Kidney epithelial cell (primary cell): ENCODE measurements around the gene PEF1. TPM values are rescaled to one million over a fixed set of nuclear protein-coding genes. Genes with fewer than 3 reads are reported as not detected.

Source experiments
- DNase-seq: peaks from one replicate; pipeline ENCODE4 v3.0.0-alpha.2; 2010; ENCODE audit warnings: low read depth
- H3K27me3 ChIP-seq: 2 replicates; pipeline ENCODE4 v1.6.0; 2011; ENCODE audit warnings: low read length; ENCODE audit not compliant: control insufficient read depth, insufficient read depth
- H3K36me3 ChIP-seq: 2 replicates; pipeline ENCODE4 v1.5.1; 2011; ENCODE audit warnings: low read length; ENCODE audit not compliant: control insufficient read depth, insufficient read depth
- H3K4me3 ChIP-seq: 2 replicates; pipeline ENCODE4 v1.5.1; 2011; ENCODE audit warnings: low read depth, mild to moderate bottlenecking, control low read depth, low read length
- total RNA-seq: library from RNA; depleted of rRNA; stranded (reverse); fragments of >200 nt; gene quantifications from 2 replicates; pipeline ENCODE4 v1.2.3, GENCODE V29; 2015
- TF ChIP-seq, protein P1 (sequence below): IDR thresholded peaks from 2 replicates; pipeline ENCODE4 v1.5.1; 2011; ENCODE audit warnings: mild to moderate bottlenecking, moderate library complexity, low read length, control low read depth, inconsistent platforms; ENCODE audit not compliant: insufficient read depth, poor library complexity, severe bottlenecking

Gene PEF1
- total RNA-seq, 1 donor from 2014 or later, result 86.8 TPM

DNA sequence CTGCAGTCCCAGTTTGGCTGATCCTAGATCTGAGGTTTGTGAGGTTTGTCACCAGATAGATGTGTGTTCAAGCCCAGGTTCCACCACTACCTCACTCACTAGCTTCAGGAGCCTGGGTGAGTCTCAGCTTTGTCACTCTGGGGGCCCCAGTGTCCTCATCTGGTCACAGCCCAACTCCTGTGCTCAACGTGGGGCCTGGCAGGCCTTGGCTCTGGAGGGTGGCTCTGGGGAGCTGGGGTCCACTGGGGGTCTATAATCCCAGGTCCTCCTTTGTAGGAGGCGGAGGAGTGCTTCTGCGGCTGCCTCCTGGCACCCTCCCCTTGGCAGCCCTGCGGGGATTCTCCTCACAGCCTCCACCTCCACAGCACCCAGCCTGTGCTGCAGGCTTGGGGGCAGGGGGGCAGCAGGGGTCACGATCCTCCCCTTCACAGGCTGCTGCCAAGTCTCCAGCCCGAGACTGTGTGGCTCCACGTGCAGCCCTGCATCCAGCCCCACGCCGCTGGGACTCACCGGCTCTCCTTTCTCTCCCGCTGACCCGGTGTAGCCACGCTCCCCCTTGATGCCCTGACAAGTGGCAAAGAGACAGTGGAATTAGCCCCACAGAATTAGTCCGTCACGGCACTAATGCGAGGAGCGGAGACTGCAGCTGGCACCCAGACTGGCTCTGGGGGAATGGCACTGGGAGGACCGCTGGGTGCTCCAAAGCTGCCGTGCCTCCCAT, 22.5 kb upstream of the PEF1 start:
- no peak overlapping the region for H3K4me3 ChIP-seq
- H3K36me3 ChIP-seq, result no peaks in the 10 kb centered on the region
- peaks cover 3% of the 10 kb centered on the region for H3K27me3 ChIP-seq
- TF ChIP-seq, protein P1, sequence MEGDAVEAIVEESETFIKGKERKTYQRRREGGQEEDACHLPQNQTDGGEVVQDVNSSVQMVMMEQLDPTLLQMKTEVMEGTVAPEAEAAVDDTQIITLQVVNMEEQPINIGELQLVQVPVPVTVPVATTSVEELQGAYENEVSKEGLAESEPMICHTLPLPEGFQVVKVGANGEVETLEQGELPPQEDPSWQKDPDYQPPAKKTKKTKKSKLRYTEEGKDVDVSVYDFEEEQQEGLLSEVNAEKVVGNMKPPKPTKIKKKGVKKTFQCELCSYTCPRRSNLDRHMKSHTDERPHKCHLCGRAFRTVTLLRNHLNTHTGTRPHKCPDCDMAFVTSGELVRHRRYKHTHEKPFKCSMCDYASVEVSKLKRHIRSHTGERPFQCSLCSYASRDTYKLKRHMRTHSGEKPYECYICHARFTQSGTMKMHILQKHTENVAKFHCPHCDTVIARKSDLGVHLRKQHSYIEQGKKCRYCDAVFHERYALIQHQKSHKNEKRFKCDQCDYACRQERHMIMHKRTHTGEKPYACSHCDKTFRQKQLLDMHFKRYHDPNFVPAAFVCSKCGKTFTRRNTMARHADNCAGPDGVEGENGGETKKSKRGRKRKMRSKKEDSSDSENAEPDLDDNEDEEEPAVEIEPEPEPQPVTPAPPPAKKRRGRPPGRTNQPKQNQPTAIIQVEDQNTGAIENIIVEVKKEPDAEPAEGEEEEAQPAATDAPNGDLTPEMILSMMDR, result no peak
- DNase-seq, result no peak

DNA sequence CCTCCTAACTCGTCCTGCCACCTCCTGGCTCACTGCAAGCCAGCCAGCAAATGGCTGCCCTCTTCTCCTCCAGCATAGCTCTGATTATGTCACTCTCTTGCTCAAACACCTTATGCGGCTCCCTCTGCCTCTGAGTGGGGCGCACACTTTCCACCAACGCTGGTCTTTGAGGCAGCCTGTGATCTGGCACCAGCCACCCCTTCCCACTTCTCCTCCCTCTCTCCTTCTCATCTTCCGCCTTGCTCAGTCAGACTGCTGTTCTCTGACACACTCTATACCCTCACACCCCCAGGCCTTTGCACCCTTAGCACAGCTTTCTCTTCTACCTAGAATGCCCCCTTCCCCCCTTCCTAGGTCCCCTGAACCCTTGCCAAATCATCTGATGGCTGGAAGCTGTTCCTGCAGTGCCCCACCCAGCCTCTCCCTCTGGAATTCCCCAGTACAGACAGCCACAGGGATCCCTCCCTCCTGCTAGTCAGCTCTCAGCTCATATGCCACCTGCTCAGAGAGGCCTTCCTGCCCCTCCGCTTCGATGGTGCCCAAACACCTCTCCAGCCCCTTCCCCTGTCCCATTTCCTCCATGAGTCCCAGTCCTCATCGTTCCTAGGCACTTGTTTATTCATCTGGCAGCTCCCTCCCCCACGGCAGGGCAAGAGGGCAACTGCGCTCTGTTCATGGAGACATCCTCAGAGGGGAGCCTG, 21.7 kb upstream of the PEF1 start:
- Histone ChIP-seq H3K27me3 (peaks cover 4% of the 10 kb centered on the region), H3K4me3 (no peak overlapping the region), H3K36me3 (no peaks in the 10 kb centered on the region)
- TF ChIP-seq, protein P1, result no peak
- peak; percentile 31 for DNase-seq

DNA sequence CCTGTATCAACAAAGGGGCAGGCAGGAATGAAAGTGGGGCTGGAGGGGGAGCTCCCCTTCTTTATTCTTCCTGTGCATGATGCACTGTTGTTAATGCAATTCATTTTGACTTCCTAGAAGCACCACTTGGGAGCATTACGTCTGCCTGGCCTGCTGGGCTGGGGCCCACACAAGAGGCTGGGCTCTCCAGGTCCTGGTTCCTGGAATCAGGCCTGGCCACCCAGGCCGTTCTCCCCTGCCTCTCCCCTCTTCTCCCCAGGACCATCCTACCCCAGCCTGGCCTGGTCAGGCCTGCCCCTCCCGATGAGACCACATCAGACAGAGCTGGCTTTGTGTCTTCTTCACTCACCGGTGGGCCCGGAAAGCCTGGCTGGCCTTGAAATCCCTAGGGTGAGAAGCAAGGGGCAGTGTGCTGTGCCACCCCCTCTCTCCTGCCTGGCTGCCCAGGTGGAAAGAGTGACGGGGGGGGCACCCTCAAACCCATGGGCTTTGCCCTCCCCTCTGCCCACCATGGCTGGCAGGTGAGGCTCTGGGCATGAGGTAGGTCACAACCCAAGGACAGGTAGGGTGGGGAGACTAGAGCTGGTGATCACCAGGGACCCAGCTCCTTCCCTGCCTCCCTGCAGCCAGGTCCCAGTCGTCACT, 20.7 kb upstream of the PEF1 start:
- Histone ChIP-seq H3K36me3 (no peaks in the 10 kb centered on the region), H3K4me3 (no peak overlapping the region), H3K27me3 (peaks cover 6% of the 10 kb centered on the region)
- no peak for DNase-seq
- TF ChIP-seq, protein P1, result no peak

DNA sequence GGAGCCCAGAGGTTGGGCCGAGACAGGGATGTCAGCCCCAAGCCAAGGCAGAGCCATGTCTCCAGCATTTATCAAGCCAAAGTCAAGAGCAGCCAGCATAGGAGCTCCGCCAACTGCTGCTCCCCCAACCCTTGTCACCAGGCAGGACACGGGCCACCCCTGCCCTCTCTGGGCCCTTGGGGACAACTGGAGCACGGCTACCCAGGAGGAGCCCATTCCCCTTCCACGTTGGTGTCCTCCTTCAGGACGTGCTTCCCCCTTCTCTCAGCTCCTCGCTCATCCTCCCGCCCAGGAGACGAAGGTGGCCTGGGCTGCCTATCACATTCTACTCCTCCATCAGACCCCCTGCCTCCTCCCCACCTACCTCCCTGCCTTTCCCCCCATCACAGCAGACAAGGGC, 19.9 kb upstream of the PEF1 start:
- Histone ChIP-seq H3K36me3 (no peaks in the 10 kb centered on the region), H3K4me3 (no peak overlapping the region)
- TF ChIP-seq, protein P1, result no peak

DNA sequence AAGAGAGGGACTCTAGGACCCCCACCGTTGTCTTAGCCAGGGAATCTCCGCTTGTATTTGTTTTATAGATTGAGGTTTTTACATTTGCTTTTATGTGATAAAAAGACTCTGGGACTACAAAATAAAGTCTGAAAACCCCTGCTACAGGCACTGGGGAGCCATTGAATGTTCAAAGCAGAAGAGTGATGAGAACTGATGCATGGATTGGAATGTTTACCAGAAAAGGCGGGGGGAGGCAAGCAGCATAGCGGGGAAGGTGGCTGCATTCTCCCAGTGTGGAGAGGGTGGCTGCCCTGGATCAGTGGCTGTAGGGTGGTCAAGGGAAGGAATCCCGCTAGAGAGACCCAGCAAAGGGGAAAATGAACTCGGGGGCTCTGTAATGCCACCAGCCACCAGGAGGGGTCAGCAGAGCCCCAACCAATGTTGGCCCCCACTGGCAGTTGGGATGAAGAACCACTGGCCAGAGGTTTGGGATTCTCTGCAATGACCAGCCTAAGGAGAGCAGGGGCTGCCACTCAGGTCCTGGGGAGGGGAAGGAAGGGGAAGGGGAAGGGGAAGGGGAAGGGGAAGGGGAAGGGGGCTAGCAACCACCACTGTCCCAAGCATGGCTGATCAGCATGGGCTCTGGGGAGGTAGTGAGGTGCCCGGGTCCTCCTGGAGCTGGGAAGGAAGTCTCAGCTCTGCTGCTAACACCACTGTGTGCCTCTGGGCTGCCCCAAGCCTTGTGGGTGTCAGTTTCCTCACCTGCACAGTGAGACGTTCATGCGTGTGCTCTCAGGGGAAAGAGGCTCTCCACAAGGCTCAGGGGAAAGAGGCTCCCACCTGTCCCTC, 19.2 kb upstream of the PEF1 start:
- H3K4me3 ChIP-seq, result no peak overlapping the region
- no peaks in the 10 kb centered on the region for H3K36me3 ChIP-seq
- no peak for DNase-seq
- TF ChIP-seq, protein P1, result peak; percentile 96
- H3K27me3 ChIP-seq, result peaks cover 6% of the 10 kb centered on the region

More for the DNA sequence above, 19.9 kb upstream of the PEF1 start:
- peaks cover 6% of the 10 kb centered on the region for H3K27me3 ChIP-seq
- DNase-seq, result no peak
